Body of pancreas (tissue), 4 donors: Measurements from ENCODE around the gene PEX5. TPM values are rescaled to one million over a fixed set of nuclear protein-coding genes. Genes with fewer than 3 reads are reported as not detected.

Source experiments
- ATAC-seq: fragments of 150-250 bp; one replicate; pipeline ENCODE4 v1.9.1; 2016
- DNase-seq, 4 donors: peaks; one replicate each; pipeline ENCODE4 v3.0.0-alpha.2; 2019
- H3K27ac ChIP-seq, 4 donors: fragments of 200-600 bp; sonication (generic); 1 replicate in 3 of 4; 2 replicates in 1 of 4; pipeline versions ENCODE4 v1.5.1 to v1.6.1; 2016 to 2019; ENCODE audit warnings: mild to moderate bottlenecking in 1 of 4, mixed read lengths in 1 of 4, moderate library complexity in 1 of 4
- H3K27me3 ChIP-seq, 2 donors: fragments of 200-600 bp; sonication (generic); one replicate each; pipeline ENCODE4 v1.6.0; 2016; ENCODE audit warnings: mild to moderate bottlenecking in 1 of 2
- H3K36me3 ChIP-seq, 2 donors: fragments of 200-600 bp; sonication (generic); replicated peaks in 1 of 2; 2 replicates each; pipeline ENCODE4 v1.5.1; 2016; ENCODE audit warnings: low read depth in 2 of 2; ENCODE audit not compliant: insufficient read depth in 1 of 2
- H3K4me1 ChIP-seq: fragments of 200-600 bp; sonication (generic); one replicate; pipeline ENCODE4 v1.6.0; 2016
- H3K4me3 ChIP-seq, 2 donors: fragments of 200-600 bp; sonication (generic); 1 replicate in 1 of 2; 2 replicates in 1 of 2; pipeline ENCODE4 v1.5.1; 2016 to 2019
- H3K9me3 ChIP-seq, 3 donors: fragments of 200-600 bp; sonication (generic); 1 replicate in 2 of 3; 2 replicates in 1 of 3; pipeline ENCODE4 v1.5.1; 2016
- POLR2A ChIP-seq, 3 donors: fragments of 450-650 bp; IDR thresholded peaks; one replicate each; pipeline ENCODE4 v1.6.1; 2016; ENCODE audit warnings: antibody characterized with exemption in 3 of 3, mild to moderate bottlenecking in 2 of 3
- WGBS, 2 donors: methylation state at CpG; one replicate each; pipeline ENCODE4 v1.1.5; 2017; 5-methylcytosine and 5-hydroxymethylcytosine counted together
- intact Hi-C: fragments of 100-400 bp; cut with DNase I; formaldehyde crosslinking; loops from one replicate; pipeline ENCODE4 v1.15.1; 2023
- total RNA-seq, 2 donors: library from RNA; depleted of rRNA; stranded (reverse); fragments of >200 nt; gene quantifications; one replicate each; pipeline ENCODE4 v1.1.0, GENCODE V29; 2016
- TF ChIP-seq, protein P1 (sequence below), 7 experiments: fragments of 450-650 bp in 4 of 7; fragments of 200-600 bp in 3 of 7; sonication (generic) in 3 of 7; IDR thresholded peaks; one replicate each; pipeline ENCODE4 v1.5.1; 2016 to 2019; ENCODE audit warnings: antibody characterized with exemption in 7 of 7

PEX5 gene
- total RNA-seq, 2 donors from 2014 or later = 33.5 to 67.9 TPM

DNA sequence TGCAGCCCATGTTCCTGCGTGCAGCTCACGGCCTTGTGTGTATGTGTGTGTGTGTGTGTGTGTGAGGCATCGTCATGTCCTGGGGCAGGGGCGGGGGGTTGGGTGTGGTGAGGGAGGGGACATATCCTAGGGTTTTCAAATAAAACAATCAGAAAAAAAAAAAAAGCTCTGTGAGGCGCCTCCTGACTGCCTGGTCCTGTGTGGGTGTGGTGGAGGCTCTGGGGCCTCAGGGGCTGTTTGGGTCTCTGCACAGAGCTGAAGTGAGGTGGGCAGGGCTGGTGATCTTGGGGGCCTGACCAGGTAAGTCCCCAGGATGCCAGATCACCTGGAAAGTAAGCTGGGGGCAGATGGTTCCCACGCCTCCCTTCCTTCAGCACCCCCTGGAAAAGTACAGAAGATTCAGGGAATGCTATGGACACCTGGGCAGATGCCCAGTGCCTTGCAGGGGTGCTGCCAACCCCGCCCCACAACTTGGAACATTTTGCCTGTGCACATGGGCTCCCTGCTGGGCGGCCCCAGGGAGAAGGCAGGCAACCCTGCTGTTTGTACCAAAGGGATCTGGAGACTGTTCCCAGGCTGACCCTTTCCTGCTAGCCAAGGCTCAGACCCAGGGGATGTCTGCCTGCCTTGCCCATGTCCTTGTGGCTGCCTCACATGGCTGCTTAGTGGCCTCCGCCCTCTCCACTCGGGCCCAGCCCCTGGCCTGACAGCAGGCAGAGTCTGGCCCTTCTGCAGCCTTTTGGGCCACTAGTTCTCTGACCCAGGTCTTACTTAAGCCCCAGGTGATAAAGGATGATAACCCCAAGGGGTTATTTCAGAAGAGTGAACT lies 30.5 kb upstream of the PEX5 start:
- Histone ChIP-seq H3K27ac (no peak overlapping the region), H3K4me1 (peaks cover 6% of the 10 kb centered on the region), H3K27me3 (no peaks in the 10 kb centered on the region), H3K36me3 (no peaks in the 10 kb centered on the region), H3K9me3 (no peaks in the 10 kb centered on the region), H3K4me3 (no peak overlapping the region)
- 79 to 84% methylated on average over 6 to 9 of the region's 10 CpGs for WGBS, 2 donors
- no peak for TF ChIP-seq POLR2A (IDR thresholded peaks at IDR 0.05)
- TF ChIP-seq, protein P1, sequence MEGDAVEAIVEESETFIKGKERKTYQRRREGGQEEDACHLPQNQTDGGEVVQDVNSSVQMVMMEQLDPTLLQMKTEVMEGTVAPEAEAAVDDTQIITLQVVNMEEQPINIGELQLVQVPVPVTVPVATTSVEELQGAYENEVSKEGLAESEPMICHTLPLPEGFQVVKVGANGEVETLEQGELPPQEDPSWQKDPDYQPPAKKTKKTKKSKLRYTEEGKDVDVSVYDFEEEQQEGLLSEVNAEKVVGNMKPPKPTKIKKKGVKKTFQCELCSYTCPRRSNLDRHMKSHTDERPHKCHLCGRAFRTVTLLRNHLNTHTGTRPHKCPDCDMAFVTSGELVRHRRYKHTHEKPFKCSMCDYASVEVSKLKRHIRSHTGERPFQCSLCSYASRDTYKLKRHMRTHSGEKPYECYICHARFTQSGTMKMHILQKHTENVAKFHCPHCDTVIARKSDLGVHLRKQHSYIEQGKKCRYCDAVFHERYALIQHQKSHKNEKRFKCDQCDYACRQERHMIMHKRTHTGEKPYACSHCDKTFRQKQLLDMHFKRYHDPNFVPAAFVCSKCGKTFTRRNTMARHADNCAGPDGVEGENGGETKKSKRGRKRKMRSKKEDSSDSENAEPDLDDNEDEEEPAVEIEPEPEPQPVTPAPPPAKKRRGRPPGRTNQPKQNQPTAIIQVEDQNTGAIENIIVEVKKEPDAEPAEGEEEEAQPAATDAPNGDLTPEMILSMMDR (IDR thresholded peaks at IDR 0.05) = no peak
- intact Hi-C loops = no loop called here
- DNase-seq (no peak), ATAC-seq (no peak)

DNA sequence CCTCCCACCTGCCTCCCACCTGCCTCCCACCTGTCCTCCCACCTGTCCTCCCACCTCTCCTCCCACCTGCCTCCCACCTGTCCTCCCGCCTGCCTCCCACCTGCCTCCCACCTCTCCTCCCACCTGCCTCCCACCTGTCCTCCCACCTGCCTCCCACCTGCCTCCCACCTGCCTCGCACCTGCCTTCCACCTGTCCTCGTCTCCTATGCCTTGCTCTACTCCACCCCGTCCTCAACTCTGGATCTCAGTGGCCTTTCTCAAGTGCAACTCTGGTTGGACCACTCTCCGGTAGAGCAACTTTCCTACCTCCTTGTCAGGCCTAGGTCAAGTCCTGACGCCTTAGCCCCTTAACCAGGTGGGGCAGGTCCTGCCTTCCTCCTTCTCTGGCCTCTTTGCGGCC lies 29.3 kb upstream of the PEX5 start:
- Histone ChIP-seq H3K27ac (no peak overlapping the region), H3K4me3 (no peak overlapping the region), H3K4me1 (peaks cover 6% of the 10 kb centered on the region), H3K9me3 (no peaks in the 10 kb centered on the region), H3K36me3 (no peaks in the 10 kb centered on the region), H3K27me3 (no peaks in the 10 kb centered on the region)
- ATAC-seq (no peak), DNase-seq (no peak)
- intact Hi-C loops = no loop called here
- 68 to 69% methylated on average over 7 of the region's 7 CpGs for WGBS, 2 donors
- TF ChIP-seq, protein P1 (IDR thresholded peaks at IDR 0.05) = no peak
- no peak for TF ChIP-seq POLR2A (IDR thresholded peaks at IDR 0.05)

DNA sequence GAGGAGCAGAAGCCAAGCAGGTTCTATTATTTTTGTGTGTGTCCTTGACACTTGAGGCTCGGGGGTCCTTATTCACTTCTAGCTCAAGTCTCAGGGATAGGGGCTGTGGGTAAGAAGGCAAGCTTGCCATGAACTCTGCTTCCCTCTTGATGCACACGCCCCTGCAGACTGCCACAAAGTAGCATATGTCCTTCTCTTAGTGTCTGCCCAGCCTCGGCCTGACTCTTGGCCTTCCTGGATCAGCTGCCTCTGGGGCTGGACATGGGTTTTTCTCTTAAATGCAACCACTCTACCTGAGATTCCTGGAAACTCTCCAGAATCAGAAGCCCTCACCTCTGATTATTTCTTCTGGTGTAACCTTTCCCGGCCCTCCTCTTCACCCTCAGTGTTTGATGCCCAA lies 28.2 kb upstream of the PEX5 start:
- intact Hi-C loops = no loop called here
- H3K9me3 ChIP-seq = no peaks in the 10 kb centered on the region
- no peak for ATAC-seq
- TF ChIP-seq, protein P1 (IDR thresholded peaks at IDR 0.05) = no peak
- TF ChIP-seq POLR2A (IDR thresholded peaks at IDR 0.05) = no peak
- no peaks in the 10 kb centered on the region for H3K36me3 ChIP-seq
- H3K27me3 ChIP-seq = no peaks in the 10 kb centered on the region
- H3K27ac ChIP-seq = no peak overlapping the region
- WGBS, 2 donors = 73 to 81% methylated on average over 4 of the region's 4 CpGs
- no peak overlapping the region for H3K4me3 ChIP-seq
- DNase-seq = no peak
- H3K4me1 ChIP-seq = peaks cover 6% of the 10 kb centered on the region

DNA sequence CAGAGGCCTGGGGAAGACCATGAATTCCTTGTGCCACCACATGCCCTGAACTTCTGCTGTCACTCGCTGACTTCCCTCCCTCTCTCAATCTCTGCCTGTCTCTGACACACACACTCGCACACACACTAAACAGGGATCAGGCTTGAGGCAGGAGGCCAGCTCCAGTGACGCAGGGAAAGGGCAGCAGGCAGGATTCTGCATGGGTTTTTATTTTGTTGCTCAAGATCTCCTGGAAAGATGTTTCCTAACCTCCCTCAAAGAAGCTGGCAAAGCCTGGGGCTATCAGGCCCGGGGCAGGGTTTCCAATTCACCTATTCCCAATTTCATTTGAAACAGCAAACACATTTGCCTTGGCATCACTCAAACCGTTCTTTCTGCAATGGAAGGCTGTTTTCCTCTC lies 27.7 kb upstream of the PEX5 start:
- Histone ChIP-seq H3K4me3 (no peak overlapping the region), H3K4me1 (peaks cover 6% of the 10 kb centered on the region), H3K9me3 (no peaks in the 10 kb centered on the region), H3K27me3 (no peaks in the 10 kb centered on the region), H3K27ac (no peak overlapping the region), H3K36me3 (no peaks in the 10 kb centered on the region)
- WGBS, 2 donors = 84 to 90% methylated on average over 5 of the region's 5 CpGs
- TF ChIP-seq, protein P1 (IDR thresholded peaks at IDR 0.05) = no peak
- TF ChIP-seq POLR2A (IDR thresholded peaks at IDR 0.05) = no peak
- ATAC-seq (no peak), DNase-seq (no peak)
- intact Hi-C loops = no loop called here

DNA sequence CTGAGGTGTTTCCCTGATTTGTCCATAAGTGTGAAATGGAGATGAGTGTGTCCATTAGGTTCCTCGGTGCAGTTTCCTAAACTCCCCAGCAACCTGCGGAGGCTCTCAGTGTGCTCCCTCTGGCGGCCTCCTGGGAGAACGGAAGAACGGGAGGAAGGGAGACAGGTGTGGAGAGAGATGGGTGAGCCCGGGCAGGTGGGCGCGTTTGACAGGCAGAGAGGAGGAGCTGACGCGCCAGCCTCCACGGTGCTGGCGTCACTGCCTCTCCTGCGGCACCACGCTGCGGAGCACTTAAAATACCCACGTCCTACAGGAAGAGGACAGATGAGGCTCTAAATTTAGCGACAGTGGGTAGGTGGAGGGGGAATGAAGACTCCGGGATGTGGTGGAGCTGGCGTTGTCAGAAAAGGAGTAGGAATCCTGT lies 26.8 kb upstream of the PEX5 start:
- Histone ChIP-seq H3K36me3 (no peaks in the 10 kb centered on the region), H3K4me3 (no peak overlapping the region), H3K27me3 (no peaks in the 10 kb centered on the region), H3K4me1 (peaks cover 6% of the 10 kb centered on the region), H3K27ac (no peak overlapping the region), H3K9me3 (no peaks in the 10 kb centered on the region)
- ATAC-seq (peak; percentile 91), DNase-seq (peak; percentile 52 to 68 (median 64))
- intact Hi-C loops = no loop called here
- 3 to 5% methylated on average over 18 to 19 of the region's 19 CpGs for WGBS, 2 donors
- no peak for TF ChIP-seq POLR2A (IDR thresholded peaks at IDR 0.05)
- TF ChIP-seq, protein P1 (IDR thresholded peaks at IDR 0.05) = peak in 6 of 7 experiments; percentile 58 to 69 (median 65)
